Placental pericyte (primary cell): Measurements from ENCODE around the gene PATE4. TPM values are rescaled to one million over a fixed set of nuclear protein-coding genes. Genes with fewer than 3 reads are reported as not detected.

Source experiments
- total RNA-seq: library from RNA; depleted of rRNA; stranded (reverse); fragments of >200 nt; gene quantifications from 2 replicates; pipeline ENCODE4 v1.2.3, GENCODE V29; 2012

PATE4 gene
- total RNA-seq: not detected in 2 replicates

GRCh38 chr11:125833016-125833415, at the start of gene PATE4:
Gene PATE4 (plus strand): TSS chr11:125833316. CDS start chr11:125833360, 44 bp downstream.

GRCh38 chr11:125787827-125788226, 45.3 kb upstream of the PATE4 start, which contains the start of gene PATE3:
Gene PATE3 (plus strand): TSS chr11:125788127. CDS start chr11:125788152, 25 bp downstream.

GRCh38 chr11:125887373-125888324, 54.5 kb downstream of the PATE4 start, which contains the start of gene HYLS1:
Gene HYLS1 (plus strand): TSS chr11:125887668. CDS start chr11:125899369, 11,701 bp downstream.

Other genes starting within 250 kb of the PATE4 start
- 348 and 594 TPM in 2 replicates for gene STT3A, start 240.5 kb upstream of the PATE4 start, total RNA-seq
- gene CHEK1, start 208.2 kb upstream of the PATE4 start, total RNA-seq: 11.6 and 55.7 TPM in 2 replicates
- gene ACRV1, start 152.5 kb upstream of the PATE4 start, total RNA-seq: not detected in 2 replicates
- not detected in 2 replicates for gene PATE1, start 87.0 kb upstream of the PATE4 start, total RNA-seq
- 0.29 TPM in 1 of 2 replicates, not detected in the other for gene PATE2, start 54.5 kb upstream of the PATE4 start, total RNA-seq
- not detected in 2 replicates for gene PATE3, start 45.2 kb upstream of the PATE4 start, total RNA-seq
- 2.8 and 11.5 TPM in 2 replicates for gene HYLS1, start 54.4 kb downstream of the PATE4 start, total RNA-seq
- 8.4 and 9.2 TPM in 2 replicates for gene PUS3, start 69.9 kb downstream of the PATE4 start, total RNA-seq
- gene DDX25, start 71.2 kb downstream of the PATE4 start, total RNA-seq: not detected in 2 replicates
- not detected in 2 replicates for gene VSIG10L2, start 112.7 kb downstream of the PATE4 start, total RNA-seq
- gene CDON, start 229.6 kb downstream of the PATE4 start, total RNA-seq: 1.7 and 3.3 TPM in 2 replicates